Tibial artery (tissue), 4 donors: ENCODE results near the gene CCDC136.
A peak's percentile ranks its signal among the peaks of the same experiment; 100 is the strongest.

Experiments
- DNase-seq, 2 donors: peaks; one replicate each; pipeline ENCODE4 v3.0.0-alpha.2; 2019
- H3K27ac ChIP-seq, 2 donors: fragments of 200-600 bp; sonication (generic) in 1 of 2; 1 replicate in 1 of 2; 2 replicates in 1 of 2; pipeline ENCODE4 v1.5.1; 2018 to 2019; ENCODE audit warnings: mild to moderate bottlenecking in 1 of 2
- H3K27me3 ChIP-seq, 2 donors: fragments of 200-600 bp; sonication (generic) in 1 of 2; one replicate each; pipeline versions ENCODE4 v1.5.1 to v1.6.0; 2016 to 2019
- H3K36me3 ChIP-seq, 3 donors: fragments of 200-600 bp; sonication (generic) in 2 of 3; one replicate each; pipeline ENCODE4 v1.5.1; 2016 to 2019; ENCODE audit warnings: mild to moderate bottlenecking in 2 of 3
- H3K4me1 ChIP-seq, 4 donors: fragments of 200-600 bp; sonication (generic) in 2 of 4; 1 replicate in 3 of 4; 2 replicates in 1 of 4; pipeline ENCODE4 v1.5.1; 2016 to 2019
- H3K4me3 ChIP-seq, 2 donors: fragments of 200-600 bp; sonication (generic) in 1 of 2; 1 replicate in 1 of 2; 2 replicates in 1 of 2; pipeline ENCODE4 v1.5.1; 2018 to 2019; ENCODE audit warnings: mild to moderate bottlenecking in 2 of 2
- H3K9me3 ChIP-seq, 3 donors: fragments of 200-600 bp; sonication (generic) in 1 of 3; one replicate each; pipeline ENCODE4 v1.5.1; 2016 to 2019
- intact Hi-C: fragments of 100-400 bp; cut with DNase I; formaldehyde crosslinking; loops from one replicate; pipeline ENCODE4 v1.15.0; 2023; ENCODE audit warnings: low total_unique reads
- TF ChIP-seq, protein P1 (sequence below), 2 experiments: fragments of 200-600 bp in 1 of 2; fragments of 450-650 bp in 1 of 2; IDR thresholded peaks; one replicate each; pipeline ENCODE4 v1.5.1; 2017 to 2019; ENCODE audit warnings: antibody characterized with exemption in 2 of 2, mild to moderate bottlenecking in 1 of 2, moderate library complexity in 1 of 2

Gene CCDC136

GRCh38 chr7:128791121-128791971, at the start of gene CCDC136:
Gene CCDC136 (plus strand): TSS chr7:128791968. CDS start chr7:128792412, 444 bp downstream.
- Histone ChIP-seq H3K36me3 (no peaks in the 10 kb centered on the region), H3K4me3 (peak within 1 kb of the TSS; percentile 77), H3K27me3 (no peaks in the 10 kb centered on the region), H3K4me1 (peaks cover 0 to 23% (median 18%) of the 10 kb centered on the region in 4 donors), H3K9me3 (no peaks in the 10 kb centered on the region), H3K27ac (peak within 1 kb of the TSS; percentile 67 to 73)
- intact Hi-C loops, result loop anchor here (5.0 kb wide), 1 partner anchor 36 kb away; no protein-coding TSS in a partner anchor
- TF ChIP-seq, protein P1, sequence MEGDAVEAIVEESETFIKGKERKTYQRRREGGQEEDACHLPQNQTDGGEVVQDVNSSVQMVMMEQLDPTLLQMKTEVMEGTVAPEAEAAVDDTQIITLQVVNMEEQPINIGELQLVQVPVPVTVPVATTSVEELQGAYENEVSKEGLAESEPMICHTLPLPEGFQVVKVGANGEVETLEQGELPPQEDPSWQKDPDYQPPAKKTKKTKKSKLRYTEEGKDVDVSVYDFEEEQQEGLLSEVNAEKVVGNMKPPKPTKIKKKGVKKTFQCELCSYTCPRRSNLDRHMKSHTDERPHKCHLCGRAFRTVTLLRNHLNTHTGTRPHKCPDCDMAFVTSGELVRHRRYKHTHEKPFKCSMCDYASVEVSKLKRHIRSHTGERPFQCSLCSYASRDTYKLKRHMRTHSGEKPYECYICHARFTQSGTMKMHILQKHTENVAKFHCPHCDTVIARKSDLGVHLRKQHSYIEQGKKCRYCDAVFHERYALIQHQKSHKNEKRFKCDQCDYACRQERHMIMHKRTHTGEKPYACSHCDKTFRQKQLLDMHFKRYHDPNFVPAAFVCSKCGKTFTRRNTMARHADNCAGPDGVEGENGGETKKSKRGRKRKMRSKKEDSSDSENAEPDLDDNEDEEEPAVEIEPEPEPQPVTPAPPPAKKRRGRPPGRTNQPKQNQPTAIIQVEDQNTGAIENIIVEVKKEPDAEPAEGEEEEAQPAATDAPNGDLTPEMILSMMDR (IDR thresholded peaks at IDR 0.05), result no peak
- DNase-seq, result peak; percentile 66 to 88

DNA sequence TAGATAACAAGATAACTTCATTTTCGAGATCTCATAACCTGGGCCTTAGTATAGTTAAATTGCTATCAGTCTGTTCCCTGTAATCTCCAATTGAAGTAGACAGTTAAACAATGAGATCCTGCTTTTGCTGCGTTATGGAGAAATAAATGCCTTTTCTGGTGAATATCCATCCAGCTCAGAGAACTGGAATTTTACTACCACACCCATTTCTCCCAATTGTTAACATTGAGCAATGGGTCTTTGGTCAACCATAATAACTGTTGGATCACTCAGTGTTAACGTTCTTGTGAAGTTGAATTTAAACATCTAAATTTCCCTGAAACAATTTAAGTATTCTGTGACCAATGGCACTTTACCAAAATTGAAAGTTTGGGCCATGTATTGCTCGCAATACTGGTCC, 49.6 kb upstream of the CCDC136 start:
- H3K4me1 ChIP-seq, result peaks cover 4 to 63% (median 20%) of the 10 kb centered on the region in 4 donors

GRCh38 chr7:128743112-128743772, 48.5 kb upstream of the CCDC136 start:
- DNase-seq, result peak in 1 of 2 donors; percentile 26
- intact Hi-C loops, result loop anchor here (1.0 kb wide), 1 partner anchor 40 kb away; no protein-coding TSS in a partner anchor

More for the DNA sequence above, 49.6 kb upstream of the CCDC136 start:
- H3K27me3 ChIP-seq, result no peaks in the 10 kb centered on the region
- no peak for DNase-seq
- intact Hi-C loops, result no loop called here
- TF ChIP-seq, protein P1 (IDR thresholded peaks at IDR 0.05), result no peak
- peaks cover 0 to 2% (median 0%) of the 10 kb centered on the region in 3 donors for H3K36me3 ChIP-seq
- H3K4me3 ChIP-seq, result no peak overlapping the region
- peak overlapping the region; percentile 11 to 94 for H3K27ac ChIP-seq
- no peaks in the 10 kb centered on the region for H3K9me3 ChIP-seq

DNA sequence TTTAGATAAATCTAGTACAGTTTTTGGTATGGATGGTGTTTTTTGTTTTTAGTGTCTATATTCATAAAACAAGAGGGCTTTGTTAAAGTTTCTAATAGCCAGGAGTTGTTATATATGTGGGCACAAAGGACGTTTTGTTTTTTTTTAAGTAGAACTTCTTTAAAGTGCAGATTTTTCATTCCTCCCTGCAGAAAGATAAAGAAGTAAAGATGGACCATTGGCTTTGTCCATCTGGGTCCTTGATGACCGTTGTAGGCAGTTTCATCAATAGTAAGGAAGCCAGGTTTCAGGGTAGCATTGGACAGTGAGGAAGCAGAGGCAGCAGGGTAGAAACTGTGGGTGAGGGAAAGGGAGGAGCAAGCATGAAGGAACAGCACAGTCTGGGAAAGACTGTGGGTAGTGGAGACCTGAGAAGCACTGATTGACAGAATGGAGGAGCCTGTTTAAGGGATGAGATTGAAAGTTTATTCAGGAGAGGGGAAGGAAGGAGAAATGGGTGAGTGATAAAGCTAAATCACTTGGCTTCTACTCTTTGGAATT, 47.3 kb upstream of the CCDC136 start:
- H3K9me3 ChIP-seq, result no peaks in the 10 kb centered on the region
- peaks cover 4 to 74% (median 18%) of the 10 kb centered on the region in 4 donors for H3K4me1 ChIP-seq
- TF ChIP-seq, protein P1 (IDR thresholded peaks at IDR 0.05), result no peak
- no peak overlapping the region for H3K4me3 ChIP-seq
- DNase-seq, result no peak
- intact Hi-C loops, result no loop called here
- H3K27ac ChIP-seq, result no peak overlapping the region
- peaks cover 11 to 23% (median 12%) of the 10 kb centered on the region in 3 donors for H3K36me3 ChIP-seq
- H3K27me3 ChIP-seq, result no peaks in the 10 kb centered on the region

More at GRCh38 chr7:128743112-128743772, 48.5 kb upstream of the CCDC136 start:
- peaks cover 0 to 11% (median 0%) of the 10 kb centered on the region in 3 donors for H3K36me3 ChIP-seq
- no peak overlapping the region for H3K4me3 ChIP-seq
- H3K27me3 ChIP-seq, result no peaks in the 10 kb centered on the region
- TF ChIP-seq, protein P1 (IDR thresholded peaks at IDR 0.05), result no peak
- H3K9me3 ChIP-seq, result no peaks in the 10 kb centered on the region
- H3K27ac ChIP-seq, result peak overlapping the region in 1 of 2 donors; percentile 15
- H3K4me1 ChIP-seq, result peaks cover 4 to 68% (median 20%) of the 10 kb centered on the region in 4 donors

- DNase-seq, result no peak
- no peaks in the 10 kb centered on the region for H3K27me3 ChIP-seq
- H3K9me3 ChIP-seq, result no peaks in the 10 kb centered on the region
- peaks cover 22 to 35% (median 23%) of the 10 kb centered on the region in 3 donors for H3K36me3 ChIP-seq
- TF ChIP-seq, protein P1 (IDR thresholded peaks at IDR 0.05), result no peak
- peaks cover 4 to 69% (median 16%) of the 10 kb centered on the region in 4 donors for H3K4me1 ChIP-seq
- no peak overlapping the region for H3K27ac ChIP-seq
- H3K4me3 ChIP-seq, result no peak overlapping the region
- intact Hi-C loops, result no loop called here
These were observed 46.1 kb upstream of the CCDC136 start for GRCh38 chr7:128745706-128746105.
